HEK293 (cell line): ENCODE data around the gene TBC1D5.

ENCODE experiments used
- CTCF ChIP-seq: fragments of 450-650 bp; formaldehyde crosslinking; IDR thresholded peaks from 2 replicates; pipeline ENCODE4 v1.5.1; 2016; ENCODE audit warnings: missing biosample characterization, missing genetic modification characterization
- ZBTB49 ChIP-seq: fragments of 450-650 bp; formaldehyde crosslinking; IDR thresholded peaks from 2 replicates; pipeline ENCODE4 v1.5.1; 2016; ENCODE audit warnings: missing biosample characterization, missing genetic modification characterization, low read depth
- ZNF26 ChIP-seq: fragments of 450-650 bp; formaldehyde crosslinking; IDR thresholded peaks from 2 replicates; pipeline ENCODE4 v1.5.1; 2016; ENCODE audit warnings: missing biosample characterization, missing genetic modification characterization
- ZNF585B ChIP-seq: fragments of 450-650 bp; formaldehyde crosslinking; IDR thresholded peaks from 2 replicates; pipeline ENCODE4 v1.5.1; 2016; ENCODE audit warnings: missing biosample characterization, missing genetic modification characterization
- ZNF624 ChIP-seq: fragments of 450-650 bp; formaldehyde crosslinking; IDR thresholded peaks from 2 replicates; pipeline ENCODE4 v1.5.1; 2017; ENCODE audit warnings: missing biosample characterization, missing genetic modification characterization
- ZNF843 ChIP-seq: fragments of 450-650 bp; formaldehyde crosslinking; IDR thresholded peaks from 2 replicates; pipeline ENCODE4 v1.5.1; 2016; ENCODE audit warnings: missing biosample characterization, missing genetic modification characterization
- TF ChIP-seq, protein P1 (sequence below): fragments of 450-650 bp; formaldehyde crosslinking; IDR thresholded peaks from 2 replicates; pipeline ENCODE4 v1.5.1; 2016; ENCODE audit warnings: missing biosample characterization, missing genetic modification characterization

GRCh38 chr3:17404548-17404947 is 337.9 kb downstream of the TBC1D5 start:
- TF ChIP-seq CTCF (tag by site-specific recombination) (no peak), ZNF585B (no peak), ZNF624 (no peak), ZNF843 (no peak), ZBTB49 (tag by site-specific recombination) (no peak), ZNF26 (tag by site-specific recombination) (no peak)
- TF ChIP-seq, protein P1, sequence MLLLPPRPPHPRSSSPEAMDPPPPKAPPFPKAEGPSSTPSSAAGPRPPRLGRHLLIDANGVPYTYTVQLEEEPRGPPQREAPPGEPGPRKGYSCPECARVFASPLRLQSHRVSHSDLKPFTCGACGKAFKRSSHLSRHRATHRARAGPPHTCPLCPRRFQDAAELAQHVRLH (tag by site-specific recombination): no peak
